Measurements from ENCODE around the gene MMD. TPM values are rescaled to one million over a fixed set of nuclear protein-coding genes. Genes with fewer than 3 reads are reported as not detected.

Gene MMD
- polyA plus RNA-seq, 3 donors: 3.4 to 7.0 (median 4.6) TPM

DNA sequence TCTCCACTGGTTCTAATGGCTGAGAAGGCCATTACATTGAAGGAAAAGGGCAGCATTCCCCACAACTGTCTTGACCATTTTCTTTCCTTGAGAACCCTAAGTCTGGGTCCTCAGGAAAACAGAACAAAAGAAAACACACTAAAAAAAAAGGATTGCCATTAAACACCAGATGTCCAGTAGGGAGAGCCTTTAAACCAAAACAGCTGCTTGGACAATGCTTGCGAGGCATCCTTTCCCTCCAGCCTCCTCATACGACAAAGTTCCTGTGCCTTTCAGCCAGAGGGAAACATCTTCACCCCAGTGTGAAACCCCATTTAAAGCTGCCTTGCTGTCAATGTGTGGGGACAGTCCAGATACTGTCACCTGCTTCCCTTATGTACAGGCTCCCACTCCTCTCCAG, 74.3 kb downstream of the MMD start:
- WGBS (ENCODE audit: insufficient coverage): 83% methylated on average over 1 of the region's 2 CpGs

DNA sequence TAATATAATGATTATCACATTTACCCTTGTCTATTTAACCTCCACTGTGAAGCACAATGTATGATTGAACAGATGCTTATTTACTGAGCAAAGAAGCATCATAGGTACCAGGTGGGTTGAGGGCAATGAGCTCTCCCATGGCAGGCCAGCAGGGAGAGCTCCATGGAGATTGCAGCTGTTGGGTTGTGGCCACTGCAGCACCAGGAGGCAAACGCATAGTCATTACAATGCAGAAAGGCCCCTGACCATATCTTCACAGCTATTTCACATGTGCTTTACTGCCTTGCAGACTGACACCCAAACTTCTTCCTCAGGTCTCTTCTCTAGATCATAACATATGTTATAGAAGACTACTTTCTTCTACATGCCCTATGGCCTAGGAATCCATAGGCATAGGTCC, 75.0 kb downstream of the MMD start:
- H3K9me3 ChIP-seq (replicated peaks in 1 of 2; ENCODE audit: control insufficient read depth in 1 of 2, insufficient read depth in 1 of 2, low read length in 2 of 2): no peaks in the 10 kb centered on the region
- no peak overlapping the region for H2AFZ ChIP-seq (ENCODE audit: insufficient read depth, low read depth, low read length, poor library complexity, severe bottlenecking)
- no CpG with 5 or more reads among the region's 1 CpG for WGBS (ENCODE audit: insufficient coverage)
- Mint-ChIP-seq H3K27ac (no peak overlapping the region), H3K27me3 (ENCODE audit: low read depth in 3 of 3) (peaks cover 0 to 14% (median 9%) of the 10 kb centered on the region in 3 donors), H3K36me3 (no peaks in the 10 kb centered on the region), H3K4me1 (peaks cover 3% of the 10 kb centered on the region), H3K4me3 (no peak overlapping the region), H3K9me3 (peaks cover 0 to 9% (median 3%) of the 10 kb centered on the region in 7 donors)
- H3K9ac ChIP-seq (ENCODE audit: insufficient read depth, low read length, poor library complexity, severe bottlenecking): no peak overlapping the region
- intact Hi-C loops (cut with micrococcal nuclease): loop anchor here (5.0 kb wide), 1 partner anchor 354 kb away; no protein-coding TSS in a partner anchor
- no peak for DNase-seq
- no peak overlapping the region for H3K27ac ChIP-seq (ENCODE audit: low read depth in 1 of 2, low read length in 2 of 2)
- H3K4me1 ChIP-seq (ENCODE audit: control insufficient read depth in 1 of 2, insufficient read depth in 2 of 2, low read length in 2 of 2): no peaks in the 10 kb centered on the region
- no peaks in the 10 kb centered on the region for H3K36me3 ChIP-seq (replicated peaks in 1 of 2; ENCODE audit: control insufficient read depth in 1 of 2, insufficient read depth in 2 of 2, low read length in 2 of 2)
- H4K20me1 ChIP-seq (ENCODE audit: insufficient read depth, low read length): no peaks in the 10 kb centered on the region
- no peaks in the 10 kb centered on the region for H3K79me2 ChIP-seq (ENCODE audit: insufficient read depth, low read length)
- TF ChIP-seq, protein P1, sequence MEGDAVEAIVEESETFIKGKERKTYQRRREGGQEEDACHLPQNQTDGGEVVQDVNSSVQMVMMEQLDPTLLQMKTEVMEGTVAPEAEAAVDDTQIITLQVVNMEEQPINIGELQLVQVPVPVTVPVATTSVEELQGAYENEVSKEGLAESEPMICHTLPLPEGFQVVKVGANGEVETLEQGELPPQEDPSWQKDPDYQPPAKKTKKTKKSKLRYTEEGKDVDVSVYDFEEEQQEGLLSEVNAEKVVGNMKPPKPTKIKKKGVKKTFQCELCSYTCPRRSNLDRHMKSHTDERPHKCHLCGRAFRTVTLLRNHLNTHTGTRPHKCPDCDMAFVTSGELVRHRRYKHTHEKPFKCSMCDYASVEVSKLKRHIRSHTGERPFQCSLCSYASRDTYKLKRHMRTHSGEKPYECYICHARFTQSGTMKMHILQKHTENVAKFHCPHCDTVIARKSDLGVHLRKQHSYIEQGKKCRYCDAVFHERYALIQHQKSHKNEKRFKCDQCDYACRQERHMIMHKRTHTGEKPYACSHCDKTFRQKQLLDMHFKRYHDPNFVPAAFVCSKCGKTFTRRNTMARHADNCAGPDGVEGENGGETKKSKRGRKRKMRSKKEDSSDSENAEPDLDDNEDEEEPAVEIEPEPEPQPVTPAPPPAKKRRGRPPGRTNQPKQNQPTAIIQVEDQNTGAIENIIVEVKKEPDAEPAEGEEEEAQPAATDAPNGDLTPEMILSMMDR (IDR thresholded peaks at IDR 0.05): no peak
- H3K27me3 ChIP-seq (ENCODE audit: control insufficient read depth in 2 of 2, insufficient read depth in 2 of 2, low read length in 2 of 2): no peaks in the 10 kb centered on the region
- no peak overlapping the region for H3K4me2 ChIP-seq (replicated peaks; ENCODE audit: extremely low read depth, low read length, poor library complexity, severe bottlenecking)
- no peak overlapping the region for H3K4me3 ChIP-seq (replicated peaks in 1 of 3; ENCODE audit: low read depth in 2 of 3, low read length in 3 of 3)

More for the DNA sequence above, 74.3 kb downstream of the MMD start:
- Histone ChIP-seq H3K9ac (ENCODE audit: insufficient read depth, low read length, poor library complexity, severe bottlenecking) (no peak overlapping the region), H2AFZ (ENCODE audit: insufficient read depth, low read depth, low read length, poor library complexity, severe bottlenecking) (no peak overlapping the region), H3K9me3 (replicated peaks in 1 of 2; ENCODE audit: control insufficient read depth in 1 of 2, insufficient read depth in 1 of 2, low read length in 2 of 2) (no peaks in the 10 kb centered on the region), H4K20me1 (ENCODE audit: insufficient read depth, low read length) (no peaks in the 10 kb centered on the region), H3K27ac (ENCODE audit: low read depth in 1 of 2, low read length in 2 of 2) (no peak overlapping the region), H3K4me1 (ENCODE audit: control insufficient read depth in 1 of 2, insufficient read depth in 2 of 2, low read length in 2 of 2) (no peaks in the 10 kb centered on the region), H3K4me3 (replicated peaks in 1 of 3; ENCODE audit: low read depth in 2 of 3, low read length in 3 of 3) (no peak overlapping the region), H3K79me2 (ENCODE audit: insufficient read depth, low read length) (no peaks in the 10 kb centered on the region), H3K4me2 (replicated peaks; ENCODE audit: extremely low read depth, low read length, poor library complexity, severe bottlenecking) (no peak overlapping the region), H3K27me3 (ENCODE audit: control insufficient read depth in 2 of 2, insufficient read depth in 2 of 2, low read length in 2 of 2) (no peaks in the 10 kb centered on the region), H3K36me3 (replicated peaks in 1 of 2; ENCODE audit: control insufficient read depth in 1 of 2, insufficient read depth in 2 of 2, low read length in 2 of 2) (no peaks in the 10 kb centered on the region)
- TF ChIP-seq, protein P1 (IDR thresholded peaks at IDR 0.05): no peak
- no peak overlapping the region for H3K27ac Mint-ChIP-seq
- H3K4me3 Mint-ChIP-seq: no peak overlapping the region
- peaks cover 3% of the 10 kb centered on the region for H3K4me1 Mint-ChIP-seq
- H3K36me3 Mint-ChIP-seq: no peaks in the 10 kb centered on the region
- intact Hi-C loops (cut with micrococcal nuclease): loop anchor here (5.0 kb wide), 1 partner anchor 355 kb away; no protein-coding TSS in a partner anchor
- H3K9me3 Mint-ChIP-seq: peaks cover 0 to 9% (median 3%) of the 10 kb centered on the region in 7 donors
- peaks cover 0 to 14% (median 8%) of the 10 kb centered on the region in 3 donors for H3K27me3 Mint-ChIP-seq (ENCODE audit: low read depth in 3 of 3)
- DNase-seq: no peak

All from CD14-positive monocyte (primary cell).